Calu3 (cell line): ENCODE measurements around the gene NOL3. TPM values are rescaled to one million over a fixed set of nuclear protein-coding genes. Genes with fewer than 3 reads are reported as not detected.

Source experiments
- BruUV-seq: library from RNA; stranded (reverse); fragments of 400-500 nt; replicated peaks from 2 replicates; lab custom pipeline; 2021; lab: Mats Ljungman, UMichigan
- CTCF ChIA-PET: fragments of 300-600 bp; sonication (Branson Sonifier 250); formaldehyde crosslinking; loops from one replicate; lab custom pipeline; 2022; ENCODE audit warnings: antibody characterized with exemption; lab: Charles Lee
- DNase-seq: peaks from one replicate; pipeline ENCODE4 v3.0.0; 2022
- H3K27ac Mint-ChIP-seq: one replicate; pipeline ENCODE4 v1.8.0; 2022; ENCODE audit warnings: mixed read lengths; ENCODE audit not compliant: unreplicated experiment
- H3K27me3 Mint-ChIP-seq: one replicate; pipeline ENCODE4 v1.8.0; 2022; ENCODE audit warnings: mixed read lengths; ENCODE audit not compliant: unreplicated experiment
- H3K36me3 Mint-ChIP-seq: one replicate; pipeline ENCODE4 v1.8.0; 2022; ENCODE audit warnings: mild to moderate bottlenecking, moderate library complexity, mixed read lengths; ENCODE audit not compliant: insufficient read depth, unreplicated experiment
- H3K4me1 Mint-ChIP-seq: one replicate; pipeline ENCODE4 v1.8.0; 2022; ENCODE audit warnings: mild to moderate bottlenecking, low read depth, mixed read lengths; ENCODE audit not compliant: unreplicated experiment
- H3K4me3 Mint-ChIP-seq: one replicate; pipeline ENCODE4 v1.8.0; 2022; ENCODE audit warnings: mild to moderate bottlenecking, low read depth, moderate library complexity, mixed read lengths; ENCODE audit not compliant: unreplicated experiment
- H3K9me3 Mint-ChIP-seq: one replicate; pipeline ENCODE4 v1.8.0; 2022; ENCODE audit warnings: low read depth, mixed read lengths; ENCODE audit not compliant: unreplicated experiment
- intact Hi-C: fragments of 100-400 bp; cut with micrococcal nuclease; formaldehyde crosslinking; loops from one replicate; pipeline ENCODE4 v1.10.0; 2022; ENCODE audit not compliant: unreplicated experiment
- total RNA-seq: library from RNA; stranded (reverse); gene quantifications from 2 replicates; pipeline ENCODE4 v1.2.3, GENCODE V29; 2022
- TF ChIP-seq, protein P1 (sequence below): fragments of 200-600 bp; IDR thresholded peaks from one replicate; pipeline ENCODE4 v1.8.0; 2022; ENCODE audit warnings: antibody characterized with exemption; ENCODE audit not compliant: unreplicated experiment

NOL3 gene
- total RNA-seq, 1 experiment from 2014 or later, result 33.5 TPM

DNA sequence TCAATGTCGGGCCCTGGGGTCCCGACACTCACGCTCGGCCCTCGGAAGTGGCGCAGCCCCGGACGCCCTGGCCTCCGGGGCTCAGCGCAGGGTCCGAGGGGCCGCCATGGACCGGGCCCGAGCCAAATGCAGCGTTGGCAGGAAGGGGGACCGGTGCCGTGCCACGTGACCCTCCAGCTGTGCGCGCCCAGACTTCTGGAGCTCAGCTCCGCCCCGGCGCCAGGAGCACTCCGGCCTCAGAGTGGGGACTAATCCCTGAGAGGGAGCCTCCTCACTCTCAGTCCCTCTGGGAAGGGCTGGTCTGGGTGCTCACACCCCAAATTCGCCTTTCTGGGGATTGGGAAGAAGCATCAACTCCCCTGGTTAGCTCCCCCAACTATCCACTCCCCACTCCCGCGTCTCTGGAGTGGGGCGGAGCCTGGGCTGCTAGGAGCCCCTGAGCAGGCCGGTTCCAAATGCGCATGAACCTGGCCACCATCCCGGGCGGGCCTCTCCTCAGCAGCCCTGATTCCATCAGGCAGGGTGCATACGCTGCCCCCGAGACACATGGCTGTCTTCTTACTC lies 19.4 kb upstream of the NOL3 start, which contains the start of gene B3GNT9:
Gene B3GNT9 (minus strand): TSS at position 166 of the 564 bp plus-strand sequence. CDS start 513 bp downstream, outside the sequence.
- H3K4me1 Mint-ChIP-seq, result peaks cover 4% of the 10 kb centered on the region
- H3K4me3 Mint-ChIP-seq, result peak within 1 kb of the TSS; percentile 71
- CTCF ChIA-PET, result interaction anchor here (0.6 to 1.1 kb wide), 4 partner anchors 10 to 185 kb away, joined by 3 to 4 read pairs (median 3); no protein-coding TSS in a partner anchor
- peaks cover 38% of the 10 kb centered on the region for H3K36me3 Mint-ChIP-seq
- TF ChIP-seq, protein P1, sequence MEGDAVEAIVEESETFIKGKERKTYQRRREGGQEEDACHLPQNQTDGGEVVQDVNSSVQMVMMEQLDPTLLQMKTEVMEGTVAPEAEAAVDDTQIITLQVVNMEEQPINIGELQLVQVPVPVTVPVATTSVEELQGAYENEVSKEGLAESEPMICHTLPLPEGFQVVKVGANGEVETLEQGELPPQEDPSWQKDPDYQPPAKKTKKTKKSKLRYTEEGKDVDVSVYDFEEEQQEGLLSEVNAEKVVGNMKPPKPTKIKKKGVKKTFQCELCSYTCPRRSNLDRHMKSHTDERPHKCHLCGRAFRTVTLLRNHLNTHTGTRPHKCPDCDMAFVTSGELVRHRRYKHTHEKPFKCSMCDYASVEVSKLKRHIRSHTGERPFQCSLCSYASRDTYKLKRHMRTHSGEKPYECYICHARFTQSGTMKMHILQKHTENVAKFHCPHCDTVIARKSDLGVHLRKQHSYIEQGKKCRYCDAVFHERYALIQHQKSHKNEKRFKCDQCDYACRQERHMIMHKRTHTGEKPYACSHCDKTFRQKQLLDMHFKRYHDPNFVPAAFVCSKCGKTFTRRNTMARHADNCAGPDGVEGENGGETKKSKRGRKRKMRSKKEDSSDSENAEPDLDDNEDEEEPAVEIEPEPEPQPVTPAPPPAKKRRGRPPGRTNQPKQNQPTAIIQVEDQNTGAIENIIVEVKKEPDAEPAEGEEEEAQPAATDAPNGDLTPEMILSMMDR, result no peak
- no peaks in the 10 kb centered on the region for H3K9me3 Mint-ChIP-seq
- H3K27ac Mint-ChIP-seq, result no peak within 1 kb of the TSS
- no TSS peak for BruUV-seq
- peak; percentile 54 for DNase-seq
- intact Hi-C loops, result loop anchor here (5.0 to 10.0 kb wide), 2 partner anchors 136 to 174 kb away; no protein-coding TSS in a partner anchor
- H3K27me3 Mint-ChIP-seq, result no peaks in the 10 kb centered on the region

DNA sequence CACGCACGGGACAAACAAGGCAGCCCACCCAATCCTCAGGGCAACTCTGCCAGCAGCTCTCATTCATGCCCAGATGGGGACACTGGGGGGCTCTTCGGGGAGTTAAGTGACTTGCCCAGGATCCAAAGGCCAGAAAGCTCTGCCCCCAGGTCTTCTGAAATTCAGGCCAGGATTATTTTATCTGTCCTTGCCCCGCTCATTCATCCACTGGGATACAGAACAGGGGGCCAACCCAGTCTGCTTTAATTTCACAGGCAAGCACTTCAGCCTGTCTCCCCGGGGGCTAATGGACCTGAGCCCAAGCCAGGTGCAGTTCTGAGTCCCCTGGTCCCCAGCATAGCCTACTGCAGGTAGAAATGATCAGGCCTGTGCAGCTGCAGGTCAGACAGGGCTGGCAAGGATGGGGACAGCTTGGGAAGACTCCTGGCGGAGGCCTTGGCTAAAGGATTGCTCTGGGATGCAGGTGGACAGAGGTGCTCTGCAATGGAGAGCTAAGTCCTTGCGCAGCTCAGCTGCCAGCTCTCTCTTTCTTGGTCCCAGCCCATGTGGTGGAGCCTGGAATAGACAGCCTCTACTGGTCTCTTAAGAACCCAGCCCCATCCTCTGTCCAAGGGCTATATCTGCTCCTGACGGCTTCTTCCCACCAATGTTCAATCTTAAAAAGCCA lies 18.8 kb upstream of the NOL3 start:
- no peaks in the 10 kb centered on the region for H3K9me3 Mint-ChIP-seq
- no peak for DNase-seq
- no peak overlapping the region for H3K27ac Mint-ChIP-seq
- H3K4me3 Mint-ChIP-seq, result peak overlapping the region; percentile 71
- BruUV-seq, result no TSS peak
- H3K27me3 Mint-ChIP-seq, result no peaks in the 10 kb centered on the region
- TF ChIP-seq, protein P1, result no peak
- H3K4me1 Mint-ChIP-seq, result peaks cover 10% of the 10 kb centered on the region
- CTCF ChIA-PET, result interaction anchor here (0.6 to 1.1 kb wide), 4 partner anchors 9 to 38 kb away, joined by 3 to 4 read pairs (median 3); partner anchors contain the start of gene NOL3
- peaks cover 37% of the 10 kb centered on the region for H3K36me3 Mint-ChIP-seq
- intact Hi-C loops, result loop anchor here (5.0 to 10.0 kb wide), 2 partner anchors 137 to 174 kb away; no protein-coding TSS in a partner anchor

DNA sequence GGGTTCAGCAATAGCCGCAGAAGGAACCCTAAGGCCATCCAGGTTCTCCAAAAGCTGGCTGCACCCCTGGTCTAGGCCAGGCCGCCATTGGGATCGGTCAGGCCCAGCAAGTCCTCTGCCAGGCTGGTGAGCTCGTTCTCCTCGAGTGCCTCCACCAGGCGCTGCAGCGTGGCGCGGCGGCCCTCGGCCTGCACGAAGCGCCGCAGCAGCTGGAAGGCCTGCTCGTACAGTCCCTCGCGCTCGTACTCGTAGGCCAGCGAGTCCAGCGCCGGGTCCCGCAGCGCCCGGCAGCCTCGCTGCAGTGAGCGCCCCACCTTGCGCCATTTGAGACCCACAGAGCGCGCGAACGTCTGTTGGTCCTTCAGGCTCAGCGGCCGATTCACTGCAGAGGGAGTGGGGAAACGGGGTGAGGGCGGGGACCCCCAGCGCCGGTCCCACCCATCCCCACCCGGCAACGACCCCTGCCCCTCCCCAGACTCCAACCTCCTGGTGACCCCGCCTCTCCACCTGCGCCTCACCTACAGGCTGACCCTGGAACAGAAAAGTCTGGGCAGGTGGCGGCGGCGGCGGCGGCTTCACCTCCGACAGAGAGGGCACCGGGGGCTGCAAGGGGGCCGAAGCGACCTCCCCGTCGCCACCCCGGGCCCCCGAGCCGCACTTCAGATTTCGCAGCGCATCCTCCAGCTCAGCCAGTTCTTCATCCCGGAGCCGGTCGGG lies 15.6 kb upstream of the NOL3 start:
- no TSS peak for BruUV-seq
- Mint-ChIP-seq H3K4me3 (peak overlapping the region; percentile 21), H3K36me3 (peaks cover 51% of the 10 kb centered on the region), H3K27ac (no peak overlapping the region), H3K27me3 (no peaks in the 10 kb centered on the region), H3K9me3 (no peaks in the 10 kb centered on the region), H3K4me1 (peaks cover 29% of the 10 kb centered on the region)
- no peak for DNase-seq
- CTCF ChIA-PET, result interaction anchor here (0.6 to 1.3 kb wide), 4 partner anchors 43 to 201 kb away, joined by 3 to 6 read pairs (median 4); no protein-coding TSS in a partner anchor
- intact Hi-C loops, result loop anchor here (5.0 to 10.0 kb wide), 2 partner anchors 140 to 177 kb away; no protein-coding TSS in a partner anchor
- TF ChIP-seq, protein P1, result no peak
